NCI-H2171 (cell line): ENCODE results near the gene HOXB13.

Source experiments
- DNase-seq: peaks from one replicate; lab custom pipeline; 2025; lab: John Stamatoyannopoulos, UW

HOXB13 gene

GRCh38 chr17:48704361-48705248 lies 23.9 kb downstream of the HOXB13 start:
- DNase-seq, result no peak

- no peak for DNase-seq
Observed at GRCh38 chr17:48701864-48702532, 26.6 kb downstream of the HOXB13 start.

GRCh38 chr17:48693178-48693577 lies 35.4 kb downstream of the HOXB13 start:
- no peak for DNase-seq

- no peak for DNase-seq
Observed at GRCh38 chr17:48692049-48692448, 36.5 kb downstream of the HOXB13 start.

- DNase-seq, result no peak
Observed at GRCh38 chr17:48690655-48691054, 37.9 kb downstream of the HOXB13 start.

- DNase-seq, result no peak
Observed at GRCh38 chr17:48681609-48682008, 46.9 kb downstream of the HOXB13 start.

GRCh38 chr17:48679385-48680096 lies 49.0 kb downstream of the HOXB13 start:
- DNase-seq, result no peak

GRCh38 chr17:48678141-48678971 lies 50.2 kb downstream of the HOXB13 start:
- DNase-seq, result no peak

- no peak for DNase-seq
Observed at GRCh38 chr17:48676963-48677558, 51.5 kb downstream of the HOXB13 start.
